Dendritic cell treated with granulocyte-macrophage colony-stimulating factor and Interleukin-4, amounts not matched to agents 40 ng/mL and 50 ng/mL, for 4 days (primary cell): ENCODE data around the gene PODN.
A peak's percentile ranks its signal among the peaks of the same experiment; 100 is the strongest.

Experiments
- H3K27ac Mint-ChIP-seq: one replicate; pipeline ENCODE4 v1.8.0; 2022; ENCODE audit warnings: mild to moderate bottlenecking, mixed read lengths
- H3K27me3 Mint-ChIP-seq: one replicate; pipeline ENCODE4 v1.8.0; 2022; ENCODE audit warnings: mild to moderate bottlenecking, mixed read lengths
- H3K36me3 Mint-ChIP-seq: one replicate; pipeline ENCODE4 v1.8.0; 2022; ENCODE audit warnings: low read depth, mixed read lengths
- H3K4me1 Mint-ChIP-seq: one replicate; pipeline ENCODE4 v1.8.0; 2022; ENCODE audit warnings: low read depth, mixed read lengths
- H3K4me3 Mint-ChIP-seq: one replicate; pipeline ENCODE4 v1.8.0; 2022; ENCODE audit warnings: mild to moderate bottlenecking, moderate library complexity, mixed read lengths
- H3K9me3 Mint-ChIP-seq: one replicate; pipeline ENCODE4 v1.8.0; 2022; ENCODE audit warnings: mixed read lengths
- intact Hi-C: fragments of 100-400 bp; cut with micrococcal nuclease; formaldehyde crosslinking; loops from one replicate; pipeline ENCODE4 v1.15.0; 2022

The PODN gene

GRCh38 chr1:53061859-53062707, at the start of gene PODN:
Gene PODN (plus strand): TSS chr1:53062213. CDS start chr1:53069856, 7,643 bp downstream.
- peaks cover 63% of the 10 kb centered on the region for H3K27me3 Mint-ChIP-seq
- no peak within 1 kb of the TSS for H3K4me3 Mint-ChIP-seq
- peaks cover 5% of the 10 kb centered on the region for H3K4me1 Mint-ChIP-seq
- no peaks in the 10 kb centered on the region for H3K9me3 Mint-ChIP-seq
- H3K27ac Mint-ChIP-seq: no peak within 1 kb of the TSS
- intact Hi-C loops: no loop called here
- H3K36me3 Mint-ChIP-seq: no peaks in the 10 kb centered on the region

- Mint-ChIP-seq H3K27ac (peak overlapping the region; percentile 57), H3K27me3 (no peaks in the 10 kb centered on the region), H3K4me3 (peak overlapping the region; percentile 85), H3K9me3 (no peaks in the 10 kb centered on the region), H3K36me3 (peaks cover 29% of the 10 kb centered on the region), H3K4me1 (peaks cover 19% of the 10 kb centered on the region)
- intact Hi-C loops: no loop called here
These were observed 47.1 kb upstream of the PODN start for GRCh38 chr1:53014791-53015507.

- Mint-ChIP-seq H3K4me1 (peaks cover 19% of the 10 kb centered on the region), H3K9me3 (no peaks in the 10 kb centered on the region), H3K4me3 (peak overlapping the region; percentile 85), H3K27ac (peak overlapping the region; percentile 57), H3K36me3 (peaks cover 29% of the 10 kb centered on the region), H3K27me3 (no peaks in the 10 kb centered on the region)
- intact Hi-C loops: no loop called here
These were observed 46.5 kb upstream of the PODN start for GRCh38 chr1:53015508-53015860.

GRCh38 chr1:53016705-53017104, 45.3 kb upstream of the PODN start:
- Mint-ChIP-seq H3K4me3 (no peak overlapping the region), H3K27me3 (no peaks in the 10 kb centered on the region), H3K9me3 (no peaks in the 10 kb centered on the region), H3K4me1 (peaks cover 19% of the 10 kb centered on the region), H3K27ac (no peak overlapping the region), H3K36me3 (peaks cover 29% of the 10 kb centered on the region)
- intact Hi-C loops: no loop called here

GRCh38 chr1:53020588-53020987, 41.4 kb upstream of the PODN start:
- H3K27me3 Mint-ChIP-seq: no peaks in the 10 kb centered on the region
- intact Hi-C loops: no loop called here
- no peak overlapping the region for H3K27ac Mint-ChIP-seq
- no peaks in the 10 kb centered on the region for H3K9me3 Mint-ChIP-seq
- H3K4me3 Mint-ChIP-seq: no peak overlapping the region
- H3K36me3 Mint-ChIP-seq: peaks cover 22% of the 10 kb centered on the region
- H3K4me1 Mint-ChIP-seq: peaks cover 14% of the 10 kb centered on the region

GRCh38 chr1:53022179-53022578, 39.8 kb upstream of the PODN start:
- H3K36me3 Mint-ChIP-seq: peaks cover 10% of the 10 kb centered on the region
- no peaks in the 10 kb centered on the region for H3K27me3 Mint-ChIP-seq
- intact Hi-C loops: no loop called here
- H3K4me1 Mint-ChIP-seq: no peaks in the 10 kb centered on the region
- no peak overlapping the region for H3K27ac Mint-ChIP-seq
- no peaks in the 10 kb centered on the region for H3K9me3 Mint-ChIP-seq
- H3K4me3 Mint-ChIP-seq: no peak overlapping the region

- Mint-ChIP-seq H3K9me3 (no peaks in the 10 kb centered on the region), H3K27me3 (no peaks in the 10 kb centered on the region), H3K36me3 (peaks cover 3% of the 10 kb centered on the region), H3K4me1 (no peaks in the 10 kb centered on the region), H3K27ac (no peak overlapping the region), H3K4me3 (no peak overlapping the region)
- intact Hi-C loops: no loop called here
These were observed 38.5 kb upstream of the PODN start for GRCh38 chr1:53023546-53023945.

GRCh38 chr1:53024117-53024516, 37.9 kb upstream of the PODN start:
- no peaks in the 10 kb centered on the region for H3K27me3 Mint-ChIP-seq
- intact Hi-C loops: no loop called here
- no peak overlapping the region for H3K4me3 Mint-ChIP-seq
- no peak overlapping the region for H3K27ac Mint-ChIP-seq
- peaks cover 7% of the 10 kb centered on the region for H3K36me3 Mint-ChIP-seq
- H3K4me1 Mint-ChIP-seq: no peaks in the 10 kb centered on the region
- H3K9me3 Mint-ChIP-seq: no peaks in the 10 kb centered on the region

- Mint-ChIP-seq H3K4me3 (no peak overlapping the region), H3K9me3 (no peaks in the 10 kb centered on the region), H3K4me1 (no peaks in the 10 kb centered on the region), H3K27me3 (no peaks in the 10 kb centered on the region), H3K36me3 (peaks cover 16% of the 10 kb centered on the region), H3K27ac (no peak overlapping the region)
- intact Hi-C loops: no loop called here
These were observed 36.8 kb upstream of the PODN start for GRCh38 chr1:53025034-53025768.

- H3K27me3 Mint-ChIP-seq: no peaks in the 10 kb centered on the region
- H3K9me3 Mint-ChIP-seq: no peaks in the 10 kb centered on the region
- no peak overlapping the region for H3K4me3 Mint-ChIP-seq
- peaks cover 16% of the 10 kb centered on the region for H3K36me3 Mint-ChIP-seq
- H3K27ac Mint-ChIP-seq: no peak overlapping the region
- intact Hi-C loops: no loop called here
- no peaks in the 10 kb centered on the region for H3K4me1 Mint-ChIP-seq
These were observed 36.3 kb upstream of the PODN start for GRCh38 chr1:53025769-53026112.

GRCh38 chr1:53026254-53026653, 35.8 kb upstream of the PODN start:
- no peaks in the 10 kb centered on the region for H3K9me3 Mint-ChIP-seq
- H3K27me3 Mint-ChIP-seq: no peaks in the 10 kb centered on the region
- H3K4me3 Mint-ChIP-seq: no peak overlapping the region
- peaks cover 20% of the 10 kb centered on the region for H3K36me3 Mint-ChIP-seq
- intact Hi-C loops: no loop called here
- H3K4me1 Mint-ChIP-seq: no peaks in the 10 kb centered on the region
- H3K27ac Mint-ChIP-seq: no peak overlapping the region

GRCh38 chr1:53031732-53032131, 30.3 kb upstream of the PODN start:
- Mint-ChIP-seq H3K4me1 (no peaks in the 10 kb centered on the region), H3K36me3 (peaks cover 41% of the 10 kb centered on the region), H3K27me3 (no peaks in the 10 kb centered on the region), H3K9me3 (no peaks in the 10 kb centered on the region), H3K4me3 (no peak overlapping the region), H3K27ac (no peak overlapping the region)
- intact Hi-C loops: no loop called here

GRCh38 chr1:53037159-53037558, 24.9 kb upstream of the PODN start:
- Mint-ChIP-seq H3K4me3 (no peak overlapping the region), H3K36me3 (peaks cover 49% of the 10 kb centered on the region)

GRCh38 chr1:53038566-53038965, 23.4 kb upstream of the PODN start:
- H3K9me3 Mint-ChIP-seq: no peaks in the 10 kb centered on the region
- intact Hi-C loops: no loop called here
- no peaks in the 10 kb centered on the region for H3K4me1 Mint-ChIP-seq
- peaks cover 53% of the 10 kb centered on the region for H3K36me3 Mint-ChIP-seq
- H3K4me3 Mint-ChIP-seq: no peak overlapping the region
- no peaks in the 10 kb centered on the region for H3K27me3 Mint-ChIP-seq
- H3K27ac Mint-ChIP-seq: no peak overlapping the region

More at GRCh38 chr1:53037159-53037558, 24.9 kb upstream of the PODN start:
- Mint-ChIP-seq H3K27me3 (no peaks in the 10 kb centered on the region), H3K27ac (no peak overlapping the region), H3K4me1 (no peaks in the 10 kb centered on the region), H3K9me3 (no peaks in the 10 kb centered on the region)
- intact Hi-C loops: no loop called here
